Endometrium (tissue), 2 donors: ENCODE results near the gene PTPRE.

ENCODE experiments used
- FAIRE-seq: peaks from 2 replicates; lab custom pipeline; 2012; peaks lifted over from hg19 to GRCh38; lab: Jason Lieb, UNC
- donor health status: control.
- donor health status: control.

The PTPRE gene

DNA sequence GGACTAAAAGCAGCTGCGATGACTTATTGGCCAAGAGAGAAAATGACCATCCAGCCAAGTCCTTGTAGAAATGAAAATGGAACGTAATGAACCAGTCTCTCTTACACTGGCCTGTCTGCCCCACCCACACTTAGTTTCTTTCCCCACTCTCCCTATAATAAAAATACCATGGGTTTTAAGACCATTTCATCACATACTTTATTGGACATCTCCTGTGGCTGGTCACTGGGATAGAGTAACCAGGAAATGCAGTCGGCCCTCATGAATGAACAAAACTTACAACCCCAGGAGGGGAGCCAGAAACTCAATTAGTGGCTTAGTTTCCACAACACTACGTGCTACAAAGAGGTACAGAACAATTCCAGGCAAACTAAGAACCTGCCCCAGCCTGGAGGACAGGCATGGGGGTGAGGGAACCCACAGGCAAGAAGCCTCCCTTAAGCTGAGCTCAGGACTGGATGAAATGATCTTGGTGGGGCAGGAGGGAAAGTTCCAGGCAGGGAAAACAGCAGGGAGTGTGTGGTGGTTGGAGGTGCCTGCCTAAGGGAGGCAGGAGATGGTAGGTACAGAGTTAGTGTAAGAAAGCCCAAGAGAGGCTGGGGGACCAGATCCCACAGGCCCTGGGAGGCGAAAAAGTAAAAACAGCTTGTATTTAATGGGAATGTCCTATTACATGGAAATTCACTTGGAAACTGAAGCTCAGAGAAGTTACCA is 189.7 kb downstream of the PTPRE start:
- FAIRE-seq: no peak

DNA sequence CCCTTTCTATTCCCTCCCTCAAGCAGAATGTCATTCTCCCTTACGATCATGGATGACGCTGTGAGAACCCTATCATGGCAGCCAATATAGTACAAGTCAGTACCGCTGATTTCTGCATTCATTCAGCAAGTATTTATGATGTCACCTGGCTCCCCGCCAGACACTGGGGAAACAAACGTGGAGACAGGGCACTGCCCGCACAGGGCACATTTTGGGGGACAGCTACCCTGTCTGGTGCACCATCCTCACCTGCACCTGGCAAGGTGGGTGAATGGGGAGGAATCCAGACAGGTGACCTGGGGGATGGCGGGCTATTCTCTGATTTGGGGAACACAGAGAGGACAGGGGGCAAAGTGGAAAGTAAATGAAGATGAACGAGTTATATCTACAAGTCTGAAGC is 190.9 kb downstream of the PTPRE start:
- no peak for FAIRE-seq

DNA sequence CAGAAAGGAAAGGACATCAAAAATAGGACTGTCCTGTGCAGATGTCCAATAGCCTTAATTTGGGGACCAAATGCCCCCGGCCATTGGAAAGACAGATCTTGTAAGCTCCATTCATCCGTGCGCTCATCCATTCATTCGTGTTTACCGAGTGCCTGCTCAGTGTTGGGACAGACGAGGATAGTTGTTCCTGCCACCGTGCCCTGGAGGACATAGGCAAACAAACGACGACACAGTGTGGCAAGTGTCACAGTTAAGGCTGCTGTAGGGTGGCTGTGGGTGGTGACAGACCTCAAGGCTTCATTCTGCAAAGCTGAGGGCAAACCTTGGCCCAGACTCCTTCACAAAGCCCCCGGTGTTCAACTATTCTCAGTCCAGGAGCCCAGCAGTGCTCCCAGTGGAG is 191.7 kb downstream of the PTPRE start:
- no peak for FAIRE-seq

DNA sequence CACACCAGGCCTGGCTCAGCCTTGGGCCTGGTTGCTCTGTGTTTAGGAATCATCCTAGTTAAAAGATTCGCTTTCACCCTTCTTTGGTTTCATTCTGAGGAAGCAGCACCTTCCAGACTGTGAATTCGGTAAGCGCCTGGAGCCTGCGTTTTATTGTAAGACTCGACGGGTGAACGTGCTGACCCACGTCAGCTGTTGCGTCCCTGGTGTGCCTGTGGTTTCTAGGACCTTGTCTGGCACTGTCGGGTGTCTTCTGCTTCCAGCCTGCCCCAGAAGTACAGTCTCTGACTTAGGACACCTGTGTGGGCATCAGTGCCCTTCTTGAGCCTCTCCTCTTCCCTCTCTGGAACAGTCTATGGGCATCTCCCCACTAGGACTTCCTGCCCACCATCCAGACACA is 193.0 kb downstream of the PTPRE start:
- FAIRE-seq: no peak

DNA sequence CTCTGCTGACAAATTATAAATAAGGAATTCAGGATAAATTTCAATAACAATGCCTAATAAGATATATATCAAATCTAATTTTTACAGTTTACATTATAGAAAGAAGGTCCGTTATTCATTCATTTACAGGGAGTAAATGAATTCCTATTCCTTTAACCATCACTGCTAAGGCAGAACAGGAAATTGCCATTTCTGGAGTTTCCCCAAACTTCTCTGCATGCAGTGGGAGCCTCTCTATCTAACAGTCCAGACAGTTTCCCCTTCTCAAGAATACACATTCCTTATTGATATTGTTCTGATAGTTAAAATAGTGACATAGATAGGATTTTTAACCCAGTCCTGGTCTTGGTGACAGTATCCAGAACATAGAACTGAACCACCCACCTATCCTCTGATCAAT is 195.0 kb downstream of the PTPRE start:
- FAIRE-seq: no peak

GRCh38 chr10:128102480-128103228 is 195.8 kb downstream of the PTPRE start:
- FAIRE-seq: no peak

DNA sequence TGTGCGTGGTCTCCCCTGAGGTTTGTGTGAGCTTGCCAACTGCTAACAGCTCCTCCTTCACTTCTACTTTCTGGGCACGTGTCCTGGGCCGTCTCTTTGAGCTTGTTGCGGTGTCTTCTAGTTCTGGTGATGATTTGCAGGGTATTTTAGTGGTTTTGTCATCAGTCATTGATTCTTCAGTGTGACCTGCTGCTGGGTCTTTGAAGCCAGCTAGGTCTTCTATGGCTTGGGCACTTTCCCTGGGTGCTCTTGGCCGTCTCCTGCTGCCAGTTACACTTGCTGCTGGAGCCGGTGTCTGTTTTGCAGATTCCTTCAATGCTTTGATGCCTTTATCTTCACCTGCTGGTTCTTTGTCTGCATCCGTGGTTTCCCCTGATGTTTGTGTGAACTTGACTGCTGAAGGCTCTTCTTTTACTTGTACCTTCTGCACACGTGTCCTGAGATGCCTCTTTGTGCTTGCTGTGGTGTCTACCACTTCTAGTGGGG is 196.4 kb downstream of the PTPRE start:
- FAIRE-seq: no peak

GRCh38 chr10:128105383-128105782 is 198.5 kb downstream of the PTPRE start:
- no peak for FAIRE-seq

DNA sequence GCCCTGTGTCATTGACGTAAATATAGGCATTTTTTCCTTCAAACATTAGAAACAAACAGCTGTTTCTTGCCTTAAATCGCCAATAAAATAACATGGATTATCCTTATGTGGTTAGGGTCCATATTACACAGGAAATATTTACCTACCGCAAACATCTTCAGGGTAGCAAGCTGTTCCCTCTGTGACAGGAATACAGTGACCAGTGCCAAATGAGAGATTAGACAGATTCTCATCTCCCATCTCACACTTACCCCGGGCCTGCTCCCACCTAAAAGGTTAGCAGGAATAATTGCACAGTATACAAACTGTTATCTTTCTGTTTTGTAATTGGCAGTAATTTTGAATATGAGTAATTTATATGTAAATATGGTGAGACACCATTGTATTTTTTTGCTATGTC is 202.8 kb downstream of the PTPRE start:
- no peak for FAIRE-seq

GRCh38 chr10:128110339-128110738 is 203.4 kb downstream of the PTPRE start:
- FAIRE-seq: no peak

- no peak for FAIRE-seq
Measured at GRCh38 chr10:128111696-128112095, 204.8 kb downstream of the PTPRE start.

GRCh38 chr10:128113026-128113425 is 206.1 kb downstream of the PTPRE start:
- FAIRE-seq: no peak

DNA sequence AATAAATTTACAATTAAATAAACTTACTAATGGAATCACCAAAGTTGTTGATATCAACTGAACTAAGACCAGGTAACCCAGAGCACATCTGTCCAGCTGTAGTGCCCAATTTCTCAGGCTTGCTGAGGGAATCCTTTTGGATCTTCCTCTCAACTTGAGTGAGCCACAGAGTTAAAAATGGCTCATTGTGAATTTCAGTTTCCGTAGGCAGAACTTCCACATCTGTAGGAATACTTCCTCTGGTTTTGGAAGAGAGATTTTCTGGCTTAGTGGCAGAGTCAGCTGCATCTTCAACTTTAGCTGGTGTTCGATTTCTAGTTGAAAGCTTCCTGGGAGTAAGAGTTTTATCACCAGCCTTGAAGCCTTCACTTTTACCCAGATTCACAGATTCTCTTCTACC is 208.0 kb downstream of the PTPRE start:
- no peak for FAIRE-seq

- FAIRE-seq: no peak
Measured at GRCh38 chr10:128115356-128115755, 208.5 kb downstream of the PTPRE start.

DNA sequence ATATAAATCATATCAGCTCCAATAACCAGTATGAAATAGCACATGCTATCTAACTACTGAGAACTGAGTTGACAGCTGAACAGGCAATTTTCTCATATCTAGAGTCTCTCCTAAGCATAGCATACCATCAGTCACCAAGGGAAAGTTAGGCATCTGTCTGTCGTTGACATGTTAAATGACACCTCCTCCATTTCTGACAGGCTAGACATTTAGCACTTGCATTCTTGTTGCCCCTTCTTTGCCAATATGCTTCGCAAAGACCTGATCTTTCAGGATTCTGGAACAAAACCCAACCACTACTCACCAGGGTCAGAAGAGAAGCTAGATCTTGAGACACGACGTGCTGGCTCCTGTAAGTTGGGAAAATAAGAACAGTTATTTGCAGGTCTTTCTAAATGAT is 209.3 kb downstream of the PTPRE start:
- FAIRE-seq: no peak

DNA sequence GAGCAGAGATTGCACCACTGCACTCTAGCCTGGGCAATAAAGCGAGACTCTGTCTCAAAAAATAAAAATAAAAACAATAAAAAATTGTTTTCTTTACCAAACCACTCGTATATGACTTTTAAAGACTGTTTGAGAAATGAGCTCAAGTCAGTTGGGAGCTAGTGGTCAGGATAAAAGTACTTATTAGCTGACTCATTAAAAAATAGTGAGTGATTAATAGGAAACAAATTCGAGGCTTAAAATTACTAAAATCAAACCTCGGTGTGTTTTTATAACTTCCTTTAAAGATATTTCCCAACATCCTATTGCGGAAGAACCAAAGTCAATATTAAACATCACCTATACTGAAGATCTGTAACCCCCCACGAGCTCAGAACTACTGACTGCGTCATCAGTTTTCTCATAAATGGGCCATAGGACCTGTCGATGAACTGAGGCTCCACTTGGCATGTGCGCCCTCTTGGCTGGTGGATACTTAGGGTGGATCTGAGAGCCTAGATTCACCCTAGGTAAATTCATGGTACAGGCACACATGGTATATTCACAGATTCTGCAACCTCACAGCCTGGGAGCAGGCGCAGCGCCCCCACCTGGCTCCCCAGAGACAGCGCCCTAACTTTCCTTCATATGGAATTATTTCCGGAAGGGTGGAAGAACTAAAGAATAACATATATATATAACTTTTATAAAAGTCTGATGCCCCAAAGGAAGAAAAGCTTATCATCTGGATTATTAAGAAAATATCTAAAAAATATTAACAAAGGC is 210.1 kb downstream of the PTPRE start:
- no peak for FAIRE-seq

- FAIRE-seq: no peak
Measured at GRCh38 chr10:128121750-128122412, 215.0 kb downstream of the PTPRE start.

GRCh38 chr10:128122931-128123330 is 216.0 kb downstream of the PTPRE start:
- no peak for FAIRE-seq

DNA sequence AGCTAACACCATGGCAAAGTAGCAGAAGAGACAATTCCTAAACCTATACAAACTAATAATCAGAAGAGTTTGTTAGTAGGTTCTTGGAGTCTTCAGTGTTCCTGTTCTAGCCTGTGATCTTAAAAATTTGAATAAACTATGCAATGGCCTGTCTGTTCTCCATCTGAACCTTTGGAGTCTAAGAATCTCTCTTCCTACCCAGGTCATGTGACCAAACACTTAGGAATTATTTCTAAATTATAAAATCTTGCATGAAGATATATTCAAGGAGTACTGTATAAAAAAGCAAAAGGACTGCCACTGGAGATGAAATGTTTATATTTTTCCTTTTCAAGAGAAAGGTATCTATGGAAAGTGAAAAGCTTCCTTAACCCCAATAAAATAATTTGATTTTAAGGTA is 216.9 kb downstream of the PTPRE start:
- FAIRE-seq: no peak

- FAIRE-seq: no peak
Measured at GRCh38 chr10:128124813-128125403, 218.0 kb downstream of the PTPRE start.

GRCh38 chr10:128125416-128125943 is 218.6 kb downstream of the PTPRE start:
- no peak for FAIRE-seq
